ENCODE results near the gene SLC2A9. TPM values are rescaled to one million over a fixed set of nuclear protein-coding genes. Genes with fewer than 3 reads are reported as not detected.
"Not testable (repeated sequence)": the region's sequence is repeated elsewhere in the genome, so short reads cannot be mapped to it uniquely, and the experiment has no call there.

SLC2A9 gene
- total RNA-seq, 1 donor from 2014 or later = 0.72 TPM

DNA sequence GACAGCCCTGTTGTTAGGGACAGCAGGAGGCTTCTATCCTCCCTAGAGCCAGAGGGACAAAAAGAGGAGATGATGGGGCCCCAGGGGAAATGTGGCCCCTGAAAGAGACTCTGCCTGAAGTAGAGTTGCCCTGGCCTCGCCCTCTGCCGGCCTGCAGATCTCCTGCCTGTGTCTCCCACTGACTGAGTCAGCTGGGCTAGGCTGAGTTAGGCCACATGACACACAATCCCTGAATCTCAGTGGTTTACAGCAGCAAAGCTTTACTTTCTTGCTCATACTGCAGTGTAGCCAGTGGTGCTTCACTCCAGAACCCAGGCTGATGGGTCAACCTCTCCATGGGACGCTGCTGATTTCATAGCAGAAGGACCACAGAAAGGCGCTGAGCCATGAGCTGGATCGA is 216.4 kb downstream of the SLC2A9 start:
- no peaks in the 10 kb centered on the region for H3K9me3 Mint-ChIP-seq (ENCODE audit: low read depth)
- DNase-seq (ENCODE audit: low spot score) = no peak
- no peaks in the 10 kb centered on the region for H3K36me3 Mint-ChIP-seq (ENCODE audit: low read depth)
- H3K4me1 Mint-ChIP-seq (ENCODE audit: low read depth) = no peaks in the 10 kb centered on the region
- TF ChIP-seq, protein P1, sequence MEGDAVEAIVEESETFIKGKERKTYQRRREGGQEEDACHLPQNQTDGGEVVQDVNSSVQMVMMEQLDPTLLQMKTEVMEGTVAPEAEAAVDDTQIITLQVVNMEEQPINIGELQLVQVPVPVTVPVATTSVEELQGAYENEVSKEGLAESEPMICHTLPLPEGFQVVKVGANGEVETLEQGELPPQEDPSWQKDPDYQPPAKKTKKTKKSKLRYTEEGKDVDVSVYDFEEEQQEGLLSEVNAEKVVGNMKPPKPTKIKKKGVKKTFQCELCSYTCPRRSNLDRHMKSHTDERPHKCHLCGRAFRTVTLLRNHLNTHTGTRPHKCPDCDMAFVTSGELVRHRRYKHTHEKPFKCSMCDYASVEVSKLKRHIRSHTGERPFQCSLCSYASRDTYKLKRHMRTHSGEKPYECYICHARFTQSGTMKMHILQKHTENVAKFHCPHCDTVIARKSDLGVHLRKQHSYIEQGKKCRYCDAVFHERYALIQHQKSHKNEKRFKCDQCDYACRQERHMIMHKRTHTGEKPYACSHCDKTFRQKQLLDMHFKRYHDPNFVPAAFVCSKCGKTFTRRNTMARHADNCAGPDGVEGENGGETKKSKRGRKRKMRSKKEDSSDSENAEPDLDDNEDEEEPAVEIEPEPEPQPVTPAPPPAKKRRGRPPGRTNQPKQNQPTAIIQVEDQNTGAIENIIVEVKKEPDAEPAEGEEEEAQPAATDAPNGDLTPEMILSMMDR (IDR thresholded peaks at IDR 0.05) = no peak
- H3K27me3 Mint-ChIP-seq (ENCODE audit: low read depth) = peaks cover 6% of the 10 kb centered on the region
- no peak overlapping the region for H3K4me3 Mint-ChIP-seq (ENCODE audit: unreplicated experiment)
- H3K27ac Mint-ChIP-seq (ENCODE audit: unreplicated experiment) = no peak overlapping the region

DNA sequence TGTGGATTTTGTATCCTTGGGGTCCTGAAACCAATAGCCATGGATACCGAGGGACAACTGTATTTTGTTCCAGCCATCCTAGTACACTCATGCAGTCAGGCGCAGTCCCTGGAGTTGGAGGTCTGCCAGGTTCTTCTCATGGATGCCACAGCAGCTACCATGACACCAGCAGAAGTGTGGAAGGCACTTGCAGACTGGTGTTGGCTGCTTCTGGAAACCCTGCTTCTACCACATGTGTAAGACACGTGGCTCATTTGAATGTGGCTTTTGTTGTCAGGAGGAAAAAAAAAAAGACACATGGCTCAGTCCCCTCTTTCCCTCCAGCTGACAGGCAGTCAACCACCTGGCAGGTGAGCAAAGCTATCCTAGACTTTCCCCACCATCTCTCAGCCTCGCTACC is 220.4 kb downstream of the SLC2A9 start:
- Mint-ChIP-seq H3K4me1 (ENCODE audit: low read depth) (no peaks in the 10 kb centered on the region), H3K9me3 (ENCODE audit: low read depth) (no peaks in the 10 kb centered on the region), H3K27me3 (ENCODE audit: low read depth) (peaks cover 2% of the 10 kb centered on the region), H3K4me3 (ENCODE audit: unreplicated experiment) (no peak overlapping the region), H3K27ac (ENCODE audit: unreplicated experiment) (no peak overlapping the region), H3K36me3 (ENCODE audit: low read depth) (no peaks in the 10 kb centered on the region)
- TF ChIP-seq, protein P1 (IDR thresholded peaks at IDR 0.05) = no peak
- no peak for DNase-seq (ENCODE audit: low spot score)

DNA sequence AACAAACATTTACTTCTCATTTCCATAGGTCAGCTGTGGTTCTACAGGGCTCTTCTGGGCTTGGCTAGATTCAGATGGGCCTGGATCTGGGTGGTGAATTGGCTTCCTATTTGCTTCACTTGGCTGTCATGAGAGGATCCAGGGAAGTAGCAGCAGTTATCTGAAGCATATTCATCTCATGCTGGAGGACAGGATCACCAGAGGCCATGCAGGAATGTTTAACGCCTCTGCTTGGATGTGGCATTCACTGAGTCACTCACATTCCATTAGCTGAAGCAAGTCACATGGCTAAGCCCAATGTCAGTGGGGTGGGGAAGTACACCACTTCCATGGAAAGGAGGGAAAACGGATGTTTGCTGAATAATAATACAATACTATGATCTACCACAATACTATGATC is 224.7 kb downstream of the SLC2A9 start:
- H3K36me3 Mint-ChIP-seq (ENCODE audit: low read depth); H3K27me3 Mint-ChIP-seq (ENCODE audit: low read depth); H3K4me1 Mint-ChIP-seq (ENCODE audit: low read depth); H3K27ac Mint-ChIP-seq (ENCODE audit: unreplicated experiment); DNase-seq (ENCODE audit: low spot score); H3K4me3 Mint-ChIP-seq (ENCODE audit: unreplicated experiment); H3K9me3 Mint-ChIP-seq (ENCODE audit: low read depth): not testable (repeated sequence)

DNA sequence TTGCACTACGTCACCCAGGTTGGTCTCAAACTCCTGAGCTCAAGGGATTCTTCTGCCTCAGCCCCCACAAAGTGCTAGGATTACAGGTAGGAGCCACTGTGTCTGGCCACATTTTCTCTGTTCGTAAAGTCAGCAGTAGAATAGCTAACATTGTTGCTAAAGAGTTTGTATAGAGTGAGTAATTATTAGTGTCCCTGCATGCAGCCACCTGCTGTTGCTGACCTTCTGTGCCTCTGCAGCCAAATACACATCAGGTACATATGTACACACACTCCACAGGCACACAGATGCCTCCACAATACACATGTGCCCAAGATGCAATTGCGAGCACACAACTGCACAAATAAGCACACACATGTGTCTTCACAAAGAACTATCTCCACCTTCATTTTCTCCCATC is 228.9 kb downstream of the SLC2A9 start:
- Mint-ChIP-seq H3K9me3 (ENCODE audit: low read depth) (peaks cover 14% of the 10 kb centered on the region), H3K27me3 (ENCODE audit: low read depth) (peaks cover under 1% of the 10 kb centered on the region), H3K4me3 (ENCODE audit: unreplicated experiment) (no peak overlapping the region), H3K36me3 (ENCODE audit: low read depth) (no peaks in the 10 kb centered on the region), H3K27ac (ENCODE audit: unreplicated experiment) (no peak overlapping the region), H3K4me1 (ENCODE audit: low read depth) (no peaks in the 10 kb centered on the region)
- TF ChIP-seq, protein P1 (IDR thresholded peaks at IDR 0.05) = no peak
- no peak for DNase-seq (ENCODE audit: low spot score)

DNA sequence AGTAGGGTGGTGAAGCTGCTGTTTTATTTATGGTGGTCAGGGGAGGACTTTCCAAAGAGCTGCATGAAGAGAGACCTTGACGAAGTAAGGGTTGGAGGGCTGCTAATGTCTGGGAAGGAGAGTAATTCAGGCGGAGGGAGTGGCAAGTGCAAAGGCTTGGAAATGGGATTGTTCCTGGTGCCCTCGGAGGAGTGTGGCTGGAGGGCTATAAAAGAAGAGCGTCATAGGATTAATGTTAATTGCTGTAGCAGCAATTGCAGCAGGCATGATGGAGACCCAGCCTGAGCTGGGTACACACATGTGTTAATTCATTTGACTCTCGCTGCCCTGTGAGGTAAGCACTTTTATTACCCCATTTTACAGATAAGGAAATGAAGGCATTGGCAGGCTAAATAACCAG is 235.4 kb downstream of the SLC2A9 start:
- not testable (repeated sequence) for H3K4me3 Mint-ChIP-seq (ENCODE audit: unreplicated experiment); H3K36me3 Mint-ChIP-seq (ENCODE audit: low read depth); DNase-seq (ENCODE audit: low spot score); H3K27ac Mint-ChIP-seq (ENCODE audit: unreplicated experiment); H3K9me3 Mint-ChIP-seq (ENCODE audit: low read depth); H3K4me1 Mint-ChIP-seq (ENCODE audit: low read depth)
- H3K27me3 Mint-ChIP-seq (ENCODE audit: low read depth) = peaks cover 32% of the 10 kb centered on the region

DNA sequence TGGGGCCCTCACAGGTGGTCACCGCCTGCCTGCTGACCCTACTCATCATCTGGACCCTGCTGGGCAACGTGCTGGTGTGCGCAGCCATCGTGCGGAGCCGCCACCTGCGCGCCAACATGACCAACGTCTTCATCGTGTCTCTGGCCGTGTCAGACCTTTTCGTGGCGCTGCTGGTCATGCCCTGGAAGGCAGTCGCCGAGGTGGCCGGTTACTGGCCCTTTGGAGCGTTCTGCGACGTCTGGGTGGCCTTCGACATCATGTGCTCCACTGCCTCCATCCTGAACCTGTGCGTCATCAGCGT is 239.2 kb downstream of the SLC2A9 start:
- Mint-ChIP-seq H3K27me3 (ENCODE audit: low read depth) (peaks cover 55% of the 10 kb centered on the region), H3K4me3 (ENCODE audit: unreplicated experiment) (no peak overlapping the region), H3K27ac (ENCODE audit: unreplicated experiment) (no peak overlapping the region), H3K4me1 (ENCODE audit: low read depth) (no peaks in the 10 kb centered on the region), H3K36me3 (ENCODE audit: low read depth) (no peaks in the 10 kb centered on the region), H3K9me3 (ENCODE audit: low read depth) (peaks cover 5% of the 10 kb centered on the region)
- TF ChIP-seq, protein P1 (IDR thresholded peaks at IDR 0.05) = no peak
- no peak for DNase-seq (ENCODE audit: low spot score)
